ENCODE measurements around the gene PHACTR1. TPM values are rescaled to one million over a fixed set of nuclear protein-coding genes. Genes with fewer than 3 reads are reported as not detected.
A peak's percentile ranks its signal among the peaks of the same experiment; 100 is the strongest.

Gene PHACTR1
- total RNA-seq, 1 donor from 2014 or later, result 50.7 TPM

DNA sequence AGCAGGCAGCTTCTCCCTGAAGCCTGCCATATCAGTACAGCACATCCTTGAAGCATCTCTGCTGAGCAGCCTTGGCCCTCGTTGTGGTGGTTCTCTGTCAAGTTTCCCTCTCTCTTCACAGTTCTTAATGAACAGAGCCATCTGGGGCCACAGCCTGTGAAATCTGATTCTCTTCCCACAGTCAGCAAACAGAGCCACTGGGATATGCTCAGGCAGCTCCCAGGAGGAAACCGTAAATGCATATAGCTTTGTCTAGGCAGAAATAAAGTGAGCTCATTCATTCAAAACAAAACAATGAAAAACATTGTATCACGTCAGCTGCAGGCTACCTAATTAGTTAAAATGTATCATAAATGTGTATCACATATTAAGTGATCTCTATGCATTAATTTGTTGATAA lies 531.5 kb downstream of the PHACTR1 start:
- Mint-ChIP-seq H3K4me3 (ENCODE audit: unreplicated experiment) (peak overlapping the region; percentile 31), H3K27ac (ENCODE audit: unreplicated experiment) (peak overlapping the region; percentile 60), H3K36me3 (ENCODE audit: unreplicated experiment) (no peaks in the 10 kb centered on the region), H3K4me1 (ENCODE audit: low read depth, unreplicated experiment) (peaks cover 30% of the 10 kb centered on the region), H3K9me3 (ENCODE audit: unreplicated experiment) (peaks cover 4% of the 10 kb centered on the region), H3K27me3 (ENCODE audit: unreplicated experiment) (peaks cover 3% of the 10 kb centered on the region)
- DNase-seq, result peak; percentile 62
- TF ChIP-seq, protein P1, sequence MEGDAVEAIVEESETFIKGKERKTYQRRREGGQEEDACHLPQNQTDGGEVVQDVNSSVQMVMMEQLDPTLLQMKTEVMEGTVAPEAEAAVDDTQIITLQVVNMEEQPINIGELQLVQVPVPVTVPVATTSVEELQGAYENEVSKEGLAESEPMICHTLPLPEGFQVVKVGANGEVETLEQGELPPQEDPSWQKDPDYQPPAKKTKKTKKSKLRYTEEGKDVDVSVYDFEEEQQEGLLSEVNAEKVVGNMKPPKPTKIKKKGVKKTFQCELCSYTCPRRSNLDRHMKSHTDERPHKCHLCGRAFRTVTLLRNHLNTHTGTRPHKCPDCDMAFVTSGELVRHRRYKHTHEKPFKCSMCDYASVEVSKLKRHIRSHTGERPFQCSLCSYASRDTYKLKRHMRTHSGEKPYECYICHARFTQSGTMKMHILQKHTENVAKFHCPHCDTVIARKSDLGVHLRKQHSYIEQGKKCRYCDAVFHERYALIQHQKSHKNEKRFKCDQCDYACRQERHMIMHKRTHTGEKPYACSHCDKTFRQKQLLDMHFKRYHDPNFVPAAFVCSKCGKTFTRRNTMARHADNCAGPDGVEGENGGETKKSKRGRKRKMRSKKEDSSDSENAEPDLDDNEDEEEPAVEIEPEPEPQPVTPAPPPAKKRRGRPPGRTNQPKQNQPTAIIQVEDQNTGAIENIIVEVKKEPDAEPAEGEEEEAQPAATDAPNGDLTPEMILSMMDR (IDR thresholded peaks at IDR 0.05; ENCODE audit: partially characterized antibody, unreplicated experiment), result no peak

DNA sequence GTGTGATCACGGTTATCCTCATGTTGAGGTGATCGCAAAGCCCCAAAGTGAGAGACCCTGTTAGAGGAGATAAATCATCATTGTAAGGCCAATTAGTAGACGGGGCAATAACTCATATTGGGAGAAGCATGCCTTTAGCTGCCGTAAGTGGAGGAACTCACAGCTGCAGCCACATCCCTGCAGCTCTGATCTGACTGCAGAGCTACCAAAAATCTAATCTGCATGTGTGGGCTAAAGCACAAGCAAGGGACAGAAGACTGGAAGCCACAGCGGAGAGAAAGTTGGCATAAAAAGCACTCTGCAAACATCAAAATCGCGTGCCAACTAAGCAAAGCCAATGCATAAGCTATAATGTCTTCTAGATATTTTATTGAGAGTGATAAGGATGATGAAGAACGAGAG lies 532.0 kb downstream of the PHACTR1 start:
- Mint-ChIP-seq H3K27ac (ENCODE audit: unreplicated experiment) (peak overlapping the region; percentile 60), H3K4me3 (ENCODE audit: unreplicated experiment) (peak overlapping the region; percentile 31), H3K9me3 (ENCODE audit: unreplicated experiment) (peaks cover 4% of the 10 kb centered on the region), H3K36me3 (ENCODE audit: unreplicated experiment) (no peaks in the 10 kb centered on the region), H3K27me3 (ENCODE audit: unreplicated experiment) (peaks cover 3% of the 10 kb centered on the region), H3K4me1 (ENCODE audit: low read depth, unreplicated experiment) (peaks cover 30% of the 10 kb centered on the region)
- TF ChIP-seq, protein P1 (IDR thresholded peaks at IDR 0.05; ENCODE audit: partially characterized antibody, unreplicated experiment), result no peak
- DNase-seq, result no peak

DNA sequence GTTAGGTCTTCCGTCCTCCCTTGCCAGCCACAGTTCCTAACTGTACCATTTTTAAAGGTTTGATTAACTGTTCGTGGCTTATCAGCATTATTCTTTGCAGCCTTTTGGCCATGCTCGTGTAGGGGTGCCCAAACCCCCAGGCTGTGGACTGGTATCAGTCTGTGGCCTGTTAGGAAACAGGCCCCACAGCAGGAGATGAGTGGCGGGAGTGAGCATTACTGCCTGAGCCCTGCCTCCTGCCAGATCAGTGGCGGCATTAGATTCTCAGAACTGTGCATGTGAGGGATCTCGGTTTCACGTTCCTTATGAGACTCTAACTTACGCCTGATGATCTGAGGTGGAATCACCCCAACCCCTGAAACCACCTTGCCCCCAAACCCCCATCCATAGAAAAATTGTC lies 532.4 kb downstream of the PHACTR1 start:
- DNase-seq, result no peak
- TF ChIP-seq, protein P1 (IDR thresholded peaks at IDR 0.05; ENCODE audit: partially characterized antibody, unreplicated experiment), result no peak
- peaks cover 3% of the 10 kb centered on the region for H3K27me3 Mint-ChIP-seq (ENCODE audit: unreplicated experiment)
- no peak overlapping the region for H3K27ac Mint-ChIP-seq (ENCODE audit: unreplicated experiment)
- peaks cover 4% of the 10 kb centered on the region for H3K9me3 Mint-ChIP-seq (ENCODE audit: unreplicated experiment)
- H3K36me3 Mint-ChIP-seq (ENCODE audit: unreplicated experiment), result no peaks in the 10 kb centered on the region
- H3K4me1 Mint-ChIP-seq (ENCODE audit: low read depth, unreplicated experiment), result peaks cover 30% of the 10 kb centered on the region
- no peak overlapping the region for H3K4me3 Mint-ChIP-seq (ENCODE audit: unreplicated experiment)

DNA sequence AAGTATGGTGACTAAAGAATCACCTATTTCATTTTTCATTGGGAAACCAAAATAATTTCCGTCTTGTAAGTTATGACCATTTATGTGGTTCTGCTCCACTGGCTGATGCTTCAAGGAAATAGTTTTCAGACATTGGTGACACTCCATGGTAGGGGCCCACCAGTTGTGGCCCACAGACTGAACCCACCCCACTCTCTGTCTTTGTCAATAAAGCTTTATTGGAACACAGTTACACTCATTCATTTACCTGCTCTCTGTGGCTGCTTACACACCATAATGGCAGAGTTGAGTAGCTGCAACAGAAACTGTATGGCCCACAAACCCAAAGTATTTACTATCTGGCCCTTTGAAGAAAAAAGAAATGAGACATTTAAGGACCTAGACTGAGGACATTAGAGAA lies 533.2 kb downstream of the PHACTR1 start:
- no peaks in the 10 kb centered on the region for H3K36me3 Mint-ChIP-seq (ENCODE audit: unreplicated experiment)
- peaks cover 3% of the 10 kb centered on the region for H3K27me3 Mint-ChIP-seq (ENCODE audit: unreplicated experiment)
- H3K9me3 Mint-ChIP-seq (ENCODE audit: unreplicated experiment), result peaks cover 4% of the 10 kb centered on the region
- H3K27ac Mint-ChIP-seq (ENCODE audit: unreplicated experiment), result no peak overlapping the region
- H3K4me1 Mint-ChIP-seq (ENCODE audit: low read depth, unreplicated experiment), result peaks cover 28% of the 10 kb centered on the region
- no peak overlapping the region for H3K4me3 Mint-ChIP-seq (ENCODE audit: unreplicated experiment)
- DNase-seq, result no peak
- TF ChIP-seq, protein P1 (IDR thresholded peaks at IDR 0.05; ENCODE audit: partially characterized antibody, unreplicated experiment), result no peak

DNA sequence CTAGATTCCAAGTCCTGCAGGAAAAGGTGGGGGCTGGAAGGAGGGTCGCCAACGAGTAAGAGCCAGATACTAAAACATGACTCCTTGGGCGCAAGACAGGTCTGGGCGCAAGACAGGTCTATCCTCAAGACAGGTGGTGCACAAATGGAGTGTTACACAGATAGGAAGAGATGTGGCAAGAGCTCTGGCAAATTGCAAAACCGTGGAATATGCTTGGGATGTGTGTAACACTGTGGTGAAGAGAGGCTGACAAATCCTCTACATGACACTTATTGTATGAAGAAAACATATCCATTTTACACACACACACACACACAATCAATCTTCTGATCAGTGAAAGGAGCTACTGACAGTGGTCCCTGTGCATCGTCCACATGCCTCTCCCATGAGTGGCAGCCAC lies 534.1 kb downstream of the PHACTR1 start:
- H3K9me3 Mint-ChIP-seq (ENCODE audit: unreplicated experiment), result peaks cover 4% of the 10 kb centered on the region
- TF ChIP-seq, protein P1 (IDR thresholded peaks at IDR 0.05; ENCODE audit: partially characterized antibody, unreplicated experiment), result no peak
- H3K4me3 Mint-ChIP-seq (ENCODE audit: unreplicated experiment), result no peak overlapping the region
- DNase-seq, result no peak
- no peaks in the 10 kb centered on the region for H3K36me3 Mint-ChIP-seq (ENCODE audit: unreplicated experiment)
- peaks cover 28% of the 10 kb centered on the region for H3K4me1 Mint-ChIP-seq (ENCODE audit: low read depth, unreplicated experiment)
- peak overlapping the region; percentile 4 for H3K27ac Mint-ChIP-seq (ENCODE audit: unreplicated experiment)
- peaks cover 8% of the 10 kb centered on the region for H3K27me3 Mint-ChIP-seq (ENCODE audit: unreplicated experiment)

Measured in glutamatergic neuron (in vitro differentiated cells).